NCI-H2196 treated with DMSO at 0.1 percent for 48 hours (cell line): ENCODE results near the gene CTSV.
"Not testable (repeated sequence)": the region's sequence is repeated elsewhere in the genome, so short reads cannot be mapped to it uniquely, and the experiment has no call there.

Experiments used
- DNase-seq: peaks from one replicate; lab custom pipeline; 2025; ENCODE audit not compliant: unreplicated experiment; lab: John Stamatoyannopoulos, UW

The CTSV gene

GRCh38 chr9:97045300-97045699 is 6.4 kb upstream of the CTSV start:
- no peak for DNase-seq

- DNase-seq = no peak
Observed at GRCh38 chr9:97041898-97042297, 3.0 kb upstream of the CTSV start.

GRCh38 chr9:97039514-97039860 is 545 bp upstream of the CTSV start:
- DNase-seq = no peak

GRCh38 chr9:97023505-97023904 is 15.4 kb downstream of the CTSV start:
- DNase-seq = not testable (repeated sequence)

- DNase-seq = peak; percentile 71
Observed at GRCh38 chr9:97013151-97014132, 25.5 kb downstream of the CTSV start.

- not testable (repeated sequence) for DNase-seq
Observed at GRCh38 chr9:97012617-97013016, 26.3 kb downstream of the CTSV start.

GRCh38 chr9:97002195-97002594 is 36.7 kb downstream of the CTSV start:
- DNase-seq = not testable (repeated sequence)

GRCh38 chr9:97001338-97001737 is 37.6 kb downstream of the CTSV start:
- DNase-seq = not testable (repeated sequence)

GRCh38 chr9:97000139-97000787 is 38.7 kb downstream of the CTSV start:
- not testable (repeated sequence) for DNase-seq

- DNase-seq = not testable (repeated sequence)
Observed at GRCh38 chr9:96999733-97000132, 39.2 kb downstream of the CTSV start.

GRCh38 chr9:96997009-96997701 is 41.8 kb downstream of the CTSV start:
- DNase-seq = not testable (repeated sequence)

GRCh38 chr9:96994531-96995016 is 44.4 kb downstream of the CTSV start:
- DNase-seq = not testable (repeated sequence)

- not testable (repeated sequence) for DNase-seq
Observed at GRCh38 chr9:96992303-96992702, 46.6 kb downstream of the CTSV start.

- not testable (repeated sequence) for DNase-seq
Observed at GRCh38 chr9:96989747-96990318, 49.1 kb downstream of the CTSV start.

GRCh38 chr9:96984887-96985286 is 54.1 kb downstream of the CTSV start:
- DNase-seq = not testable (repeated sequence)

- not testable (repeated sequence) for DNase-seq
Observed at GRCh38 chr9:96984139-96984538, 54.8 kb downstream of the CTSV start.

GRCh38 chr9:96983496-96984122 is 55.3 kb downstream of the CTSV start:
- not testable (repeated sequence) for DNase-seq
